Right atrium auricular region (tissue), 2 donors: Measurements from ENCODE around the gene VSIG8. TPM values are rescaled to one million over a fixed set of nuclear protein-coding genes. Genes with fewer than 3 reads are reported as not detected.

Experiments used
- DNase-seq: peaks from one replicate; pipeline ENCODE4 v3.0.0-alpha.2; 2019; ENCODE audit warnings: low spot score
- H3K27ac ChIP-seq, 2 donors: fragments of 200-600 bp; sonication (generic); 1 replicate in 1 of 2; 2 replicates in 1 of 2; pipeline ENCODE4 v1.5.1; 2016 to 2019
- H3K27me3 ChIP-seq, 2 donors: fragments of 200-600 bp; sonication (generic); one replicate each; pipeline versions ENCODE4 v1.5.1 to v1.6.0; 2017 to 2019
- H3K36me3 ChIP-seq: fragments of 200-600 bp; sonication (generic); one replicate; pipeline ENCODE4 v1.5.1; 2016
- H3K4me1 ChIP-seq, 2 donors: fragments of 200-600 bp; sonication (generic); one replicate each; pipeline versions ENCODE4 v1.5.1 to v1.6.0; 2017 to 2019
- H3K4me3 ChIP-seq, 2 donors: fragments of 200-600 bp; sonication (generic); 1 replicate in 1 of 2; 2 replicates in 1 of 2; pipeline ENCODE4 v1.5.1; 2017 to 2019; ENCODE audit warnings: mild to moderate bottlenecking in 1 of 2, moderate library complexity in 1 of 2
- H3K9me3 ChIP-seq, 2 donors: fragments of 200-600 bp; sonication (generic); one replicate each; pipeline ENCODE4 v1.5.1; 2019
- total RNA-seq, 2 donors: library from RNA; depleted of rRNA; stranded (reverse); fragments of >200 nt; gene quantifications; one replicate each; pipeline ENCODE4 v1.1.0, GENCODE V29; 2016
- TF ChIP-seq, protein P1 (sequence below), 2 donors: fragments of 200-600 bp; sonication (generic); IDR thresholded peaks; one replicate each; pipeline ENCODE4 v1.5.1; 2019; ENCODE audit warnings: antibody characterized with exemption in 2 of 2

Gene VSIG8
- total RNA-seq, 2 donors from 2014 or later: not detected

- TF ChIP-seq, protein P1, sequence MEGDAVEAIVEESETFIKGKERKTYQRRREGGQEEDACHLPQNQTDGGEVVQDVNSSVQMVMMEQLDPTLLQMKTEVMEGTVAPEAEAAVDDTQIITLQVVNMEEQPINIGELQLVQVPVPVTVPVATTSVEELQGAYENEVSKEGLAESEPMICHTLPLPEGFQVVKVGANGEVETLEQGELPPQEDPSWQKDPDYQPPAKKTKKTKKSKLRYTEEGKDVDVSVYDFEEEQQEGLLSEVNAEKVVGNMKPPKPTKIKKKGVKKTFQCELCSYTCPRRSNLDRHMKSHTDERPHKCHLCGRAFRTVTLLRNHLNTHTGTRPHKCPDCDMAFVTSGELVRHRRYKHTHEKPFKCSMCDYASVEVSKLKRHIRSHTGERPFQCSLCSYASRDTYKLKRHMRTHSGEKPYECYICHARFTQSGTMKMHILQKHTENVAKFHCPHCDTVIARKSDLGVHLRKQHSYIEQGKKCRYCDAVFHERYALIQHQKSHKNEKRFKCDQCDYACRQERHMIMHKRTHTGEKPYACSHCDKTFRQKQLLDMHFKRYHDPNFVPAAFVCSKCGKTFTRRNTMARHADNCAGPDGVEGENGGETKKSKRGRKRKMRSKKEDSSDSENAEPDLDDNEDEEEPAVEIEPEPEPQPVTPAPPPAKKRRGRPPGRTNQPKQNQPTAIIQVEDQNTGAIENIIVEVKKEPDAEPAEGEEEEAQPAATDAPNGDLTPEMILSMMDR (IDR thresholded peaks at IDR 0.05): no peak
- Histone ChIP-seq H3K9me3 (no peaks in the 10 kb centered on the region), H3K4me3 (no peak overlapping the region), H3K36me3 (no peaks in the 10 kb centered on the region), H3K27ac (peak overlapping the region in 1 of 2 donors; percentile 1), H3K4me1 (peaks cover 0 to 22% of the 10 kb centered on the region in 2 donors), H3K27me3 (no peaks in the 10 kb centered on the region)
- no peak for DNase-seq
These were observed 34.1 kb upstream of the VSIG8 start for GRCh38 chr1:159896546-159896930.

DNA sequence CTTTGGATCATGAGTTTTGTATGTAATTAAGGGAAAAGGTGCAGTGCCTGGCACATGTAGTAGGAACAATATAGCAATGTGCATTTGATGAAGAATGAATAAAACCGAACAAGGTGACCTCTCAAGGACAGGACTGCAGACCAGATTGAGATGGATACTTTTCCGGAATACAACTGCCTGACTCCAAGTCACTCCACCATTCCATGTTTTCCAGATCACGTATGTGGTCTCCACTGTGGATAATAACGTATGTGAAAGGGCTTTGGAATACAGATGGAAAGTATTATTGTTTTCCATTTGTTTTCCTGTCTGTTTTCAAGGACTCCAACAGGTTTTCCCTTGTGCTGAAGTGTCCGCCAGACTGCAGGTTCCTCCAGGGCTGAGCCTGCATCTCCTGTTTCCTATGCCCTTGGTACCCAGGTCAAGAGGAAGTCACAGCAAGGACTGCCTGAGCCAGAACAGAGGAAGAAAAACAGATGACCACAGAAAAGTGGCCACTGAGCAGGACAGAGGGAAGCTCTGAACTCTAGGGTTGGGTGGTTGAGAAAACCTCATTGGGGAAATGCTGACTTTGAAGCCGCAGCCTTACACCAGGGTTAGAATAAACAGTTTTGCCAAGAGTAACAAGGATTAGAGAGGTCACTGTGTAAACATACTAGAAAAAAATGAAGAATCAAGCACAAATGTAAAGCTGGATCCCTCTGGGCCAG lies 33.5 kb upstream of the VSIG8 start:
- no peak for DNase-seq
- Histone ChIP-seq H3K4me1 (peaks cover 0 to 21% of the 10 kb centered on the region in 2 donors), H3K4me3 (no peak overlapping the region), H3K27me3 (no peaks in the 10 kb centered on the region), H3K9me3 (no peaks in the 10 kb centered on the region), H3K36me3 (no peaks in the 10 kb centered on the region), H3K27ac (peak overlapping the region in 1 of 2 donors; percentile 1)
- TF ChIP-seq, protein P1 (IDR thresholded peaks at IDR 0.05): no peak

DNA sequence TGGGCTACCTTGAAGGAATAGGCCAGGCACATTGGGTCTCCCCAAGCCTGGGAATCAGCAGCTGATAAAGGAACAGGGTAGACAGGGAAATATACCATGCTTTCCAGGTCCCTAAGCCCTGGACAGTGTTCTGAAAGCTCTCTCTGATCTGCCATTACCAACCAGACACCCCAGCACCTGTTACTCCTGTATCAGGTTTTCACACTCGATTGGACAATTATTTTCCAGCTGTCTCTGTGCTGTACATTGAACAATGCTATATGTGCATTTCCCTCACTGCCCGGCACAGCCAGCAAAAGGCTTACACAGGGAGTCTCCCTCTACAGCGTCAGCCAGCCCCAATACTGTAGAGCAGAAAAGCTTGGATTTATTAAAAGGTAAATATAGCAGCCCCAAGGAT lies 32.8 kb upstream of the VSIG8 start:
- Histone ChIP-seq H3K4me1 (peaks cover 0 to 18% of the 10 kb centered on the region in 2 donors), H3K27ac (no peak overlapping the region), H3K36me3 (no peaks in the 10 kb centered on the region), H3K4me3 (no peak overlapping the region), H3K27me3 (no peaks in the 10 kb centered on the region), H3K9me3 (no peaks in the 10 kb centered on the region)
- TF ChIP-seq, protein P1 (IDR thresholded peaks at IDR 0.05): no peak
- no peak for DNase-seq

- Histone ChIP-seq H3K36me3 (no peaks in the 10 kb centered on the region), H3K27me3 (no peaks in the 10 kb centered on the region), H3K27ac (no peak overlapping the region), H3K4me1 (peaks cover 0 to 22% of the 10 kb centered on the region in 2 donors), H3K9me3 (no peaks in the 10 kb centered on the region), H3K4me3 (no peak overlapping the region)
- TF ChIP-seq, protein P1 (IDR thresholded peaks at IDR 0.05): no peak
- DNase-seq: no peak
These were observed 30.5 kb upstream of the VSIG8 start for GRCh38 chr1:159892944-159893343.

GRCh38 chr1:159891275-159892157 lies 29.1 kb upstream of the VSIG8 start:
- no peaks in the 10 kb centered on the region for H3K27me3 ChIP-seq
- TF ChIP-seq, protein P1 (IDR thresholded peaks at IDR 0.05): peak; percentile 72 to 96
- H3K27ac ChIP-seq: no peak overlapping the region
- no peaks in the 10 kb centered on the region for H3K36me3 ChIP-seq
- H3K9me3 ChIP-seq: no peaks in the 10 kb centered on the region
- peaks cover 0 to 22% of the 10 kb centered on the region in 2 donors for H3K4me1 ChIP-seq
- no peak overlapping the region for H3K4me3 ChIP-seq
- DNase-seq: peak; percentile 90
